Measurements from ENCODE around the gene LGALS9B.
"Not testable (repeated sequence)": the region's sequence is repeated elsewhere in the genome, so short reads cannot be mapped to it uniquely, and the experiment has no call there.

LGALS9B gene

DNA sequence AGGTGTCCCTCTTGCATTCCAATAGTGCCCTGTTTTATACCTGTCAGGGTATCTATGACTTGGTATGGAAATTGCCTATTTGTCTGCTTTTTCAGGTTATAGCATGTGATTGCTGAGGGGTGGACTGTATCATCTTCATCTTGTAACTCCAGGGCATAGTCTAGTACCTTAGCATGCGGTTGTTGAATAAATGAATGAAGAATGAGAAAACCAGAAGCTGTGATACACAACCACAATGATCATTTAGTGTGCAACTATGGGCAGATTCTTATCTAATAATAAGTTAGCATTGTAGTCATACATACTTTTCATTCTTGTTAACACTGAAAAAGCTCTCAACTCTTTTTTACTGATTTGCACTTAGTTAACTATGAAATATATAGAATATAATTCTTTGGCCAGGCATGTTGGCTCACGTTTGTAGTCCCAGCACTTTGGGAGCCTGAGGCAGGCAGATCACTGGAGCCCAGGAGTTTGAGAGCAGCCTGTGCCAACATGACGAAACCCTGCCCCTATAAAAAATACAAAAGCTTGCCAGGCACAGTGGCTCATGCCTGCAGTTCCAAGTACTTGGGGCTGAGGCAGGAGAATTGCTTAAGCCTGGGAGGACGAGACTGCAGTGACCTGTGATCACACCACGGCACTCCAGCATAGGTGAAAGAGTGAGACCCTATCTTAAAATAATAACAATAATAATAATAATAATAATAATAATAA lies 65.9 kb downstream of the LGALS9B start:
- DNase-seq: not testable (repeated sequence)

- DNase-seq: not testable (repeated sequence)
These were observed 66.6 kb downstream of the LGALS9B start for GRCh38 chr17:20400559-20401305.

All from islet precursor cell (in vitro differentiated cells).